GM08714 (cell line): ENCODE results near the gene NAA10.

ENCODE experiments used
- H3K4me3 ChIP-seq: fragments of 200-500 bp; sonication (Bioruptor generic); 2 replicates; pipeline ENCODE4 v1.5.1; 2014; ENCODE audit warnings: mild to moderate bottlenecking, low read length, inconsistent platforms
- ZNF274 ChIP-seq: IDR thresholded peaks from 2 replicates; pipeline ENCODE4 v1.6.1; 2012; ENCODE audit warnings: mild to moderate bottlenecking, low read depth, low read length

Gene NAA10

GRCh38 chrX:153921511-153922446 is 13.1 kb downstream of the NAA10 start:
- no peak for TF ChIP-seq ZNF274
- no peak overlapping the region for H3K4me3 ChIP-seq

GRCh38 chrX:153921070-153921469 is 13.8 kb downstream of the NAA10 start:
- H3K4me3 ChIP-seq = no peak overlapping the region
- TF ChIP-seq ZNF274 = no peak

- TF ChIP-seq ZNF274 = no peak
- no peak overlapping the region for H3K4me3 ChIP-seq
Observed at GRCh38 chrX:153920546-153920945, 14.3 kb downstream of the NAA10 start.

- TF ChIP-seq ZNF274 = no peak
- no peak overlapping the region for H3K4me3 ChIP-seq
Observed at GRCh38 chrX:153919281-153919680, 15.6 kb downstream of the NAA10 start.

- no peak for TF ChIP-seq ZNF274
- H3K4me3 ChIP-seq = no peak overlapping the region
Observed at GRCh38 chrX:153917869-153918268, 17.0 kb downstream of the NAA10 start.

- TF ChIP-seq ZNF274 = no peak
- H3K4me3 ChIP-seq = no peak overlapping the region
Observed at GRCh38 chrX:153913701-153914100, 21.1 kb downstream of the NAA10 start.

- TF ChIP-seq ZNF274 = no peak
- H3K4me3 ChIP-seq = no peak overlapping the region
Observed at GRCh38 chrX:153913211-153913610, 21.6 kb downstream of the NAA10 start.

- TF ChIP-seq ZNF274 = no peak
- H3K4me3 ChIP-seq = no peak overlapping the region
Observed at GRCh38 chrX:153911798-153912197, 23.0 kb downstream of the NAA10 start.

GRCh38 chrX:153910446-153910845 is 24.4 kb downstream of the NAA10 start:
- no peak overlapping the region for H3K4me3 ChIP-seq
- TF ChIP-seq ZNF274 = no peak

GRCh38 chrX:153909980-153910360 is 24.9 kb downstream of the NAA10 start:
- H3K4me3 ChIP-seq = no peak overlapping the region
- no peak for TF ChIP-seq ZNF274

- H3K4me3 ChIP-seq = no peak overlapping the region
- no peak for TF ChIP-seq ZNF274
Observed at GRCh38 chrX:153909024-153909979, 25.5 kb downstream of the NAA10 start.

- no peak overlapping the region for H3K4me3 ChIP-seq
- no peak for TF ChIP-seq ZNF274
Observed at GRCh38 chrX:153908219-153908860, 26.5 kb downstream of the NAA10 start.

- no peak overlapping the region for H3K4me3 ChIP-seq
- no peak for TF ChIP-seq ZNF274
Observed at GRCh38 chrX:153907456-153907855, 27.4 kb downstream of the NAA10 start.
